ENCODE results near the gene TTC34. TPM values are rescaled to one million over a fixed set of nuclear protein-coding genes. Genes with fewer than 3 reads are reported as not detected.
A peak's percentile ranks its signal among the peaks of the same experiment; 100 is the strongest.
"Not testable (repeated sequence)": the region's sequence is repeated elsewhere in the genome, so short reads cannot be mapped to it uniquely, and the experiment has no call there.

TTC34 gene
- total RNA-seq, 2 donors from 2014 or later = 0.43 to 0.67 TPM

DNA sequence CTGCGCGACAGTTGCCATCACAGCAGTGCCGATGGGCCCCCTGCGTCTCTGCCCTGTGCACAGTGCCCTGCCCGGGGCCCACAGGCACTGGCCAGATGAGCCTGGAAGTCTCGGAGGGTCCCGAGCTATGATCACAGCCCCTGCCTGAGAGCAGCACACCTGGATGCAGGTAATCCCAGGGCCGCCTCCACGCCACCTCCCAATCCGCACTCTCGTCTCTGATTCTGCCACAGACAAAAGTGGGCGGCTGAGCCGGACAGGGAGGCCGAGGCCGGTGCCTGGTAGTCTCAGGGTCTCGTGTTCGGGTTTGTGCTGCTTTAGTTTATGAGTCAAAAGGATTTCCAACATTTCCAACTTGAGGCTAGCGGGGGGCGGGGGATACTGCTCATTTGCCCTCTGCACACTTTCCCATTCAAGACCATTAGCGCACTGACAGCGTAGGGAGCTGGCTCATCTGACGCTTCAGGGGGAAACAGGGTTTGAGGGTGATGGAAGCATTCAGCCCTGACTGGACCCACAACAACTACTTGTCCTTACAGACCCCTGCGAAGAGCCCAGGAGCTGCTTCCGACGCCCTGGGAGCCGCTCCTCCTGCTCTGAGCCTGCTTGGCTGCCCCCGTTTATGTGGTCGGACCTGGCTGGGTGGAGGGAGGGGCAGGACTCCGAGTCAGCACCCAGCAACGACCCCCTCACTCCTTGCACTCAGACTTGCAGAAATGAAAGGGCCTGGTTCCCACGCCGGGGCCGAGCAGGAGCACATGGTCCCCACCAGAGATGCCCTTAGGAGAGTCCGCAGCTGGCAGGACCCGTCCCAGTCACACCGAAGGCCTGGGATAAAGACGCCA lies 1.8 kb upstream of the TTC34 start:
- intact Hi-C loops (cut with DNase I, micrococcal nuclease) = no loop called here
- no peak for DNase-seq
- no peak for ATAC-seq

DNA sequence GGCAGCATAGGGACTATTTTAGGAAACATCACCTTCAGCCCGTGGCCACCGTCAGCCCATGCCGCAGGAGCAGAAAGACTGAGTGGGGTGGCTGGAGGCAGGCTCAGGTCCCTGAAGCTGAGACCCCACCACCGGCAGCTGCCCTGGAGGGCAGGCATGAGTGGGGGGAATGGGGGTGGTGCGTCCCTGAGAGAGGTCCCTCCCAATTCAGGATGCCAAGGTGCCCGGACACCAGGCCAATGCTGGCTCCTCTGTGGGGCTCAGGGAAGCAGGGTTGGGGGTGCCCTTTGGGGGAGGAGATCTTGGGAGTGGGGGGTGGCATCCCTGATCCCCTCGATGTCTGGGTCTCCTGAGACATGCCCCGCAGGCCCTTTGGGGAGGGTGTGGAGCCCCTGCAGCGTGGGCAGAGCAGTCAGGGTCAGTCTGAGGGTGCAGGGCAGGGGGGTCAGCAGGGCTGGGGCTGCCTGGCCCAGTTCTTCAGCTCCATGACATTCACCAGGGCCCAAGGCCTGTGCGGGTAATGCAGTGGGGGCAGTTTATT lies 998 bp upstream of the TTC34 start:
- no peak for ATAC-seq
- no peak for DNase-seq
- intact Hi-C loops (cut with DNase I, micrococcal nuclease) = no loop called here

DNA sequence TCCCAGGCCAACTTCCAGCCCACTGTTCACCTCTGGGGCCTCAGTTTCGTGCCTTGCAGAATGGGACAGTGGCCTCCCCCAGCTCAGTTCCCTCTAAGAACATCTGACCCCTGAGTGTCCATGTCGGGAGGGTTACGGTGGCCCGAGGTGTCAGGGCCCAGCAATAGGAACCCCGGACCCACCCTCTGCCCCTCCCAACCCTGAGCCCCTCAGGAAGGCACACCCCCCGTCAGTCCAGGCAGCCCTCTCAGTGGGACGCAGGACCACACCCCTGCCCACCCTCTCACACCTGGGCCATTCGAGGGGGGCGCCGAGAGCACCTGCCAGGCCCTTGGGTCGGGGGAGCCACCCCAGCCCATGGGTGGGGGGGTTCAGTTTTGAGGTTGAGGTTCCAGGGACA lies 447 bp downstream of the TTC34 start:
- intact Hi-C loops (cut with DNase I, micrococcal nuclease) = no loop called here
- ATAC-seq = no peak

DNA sequence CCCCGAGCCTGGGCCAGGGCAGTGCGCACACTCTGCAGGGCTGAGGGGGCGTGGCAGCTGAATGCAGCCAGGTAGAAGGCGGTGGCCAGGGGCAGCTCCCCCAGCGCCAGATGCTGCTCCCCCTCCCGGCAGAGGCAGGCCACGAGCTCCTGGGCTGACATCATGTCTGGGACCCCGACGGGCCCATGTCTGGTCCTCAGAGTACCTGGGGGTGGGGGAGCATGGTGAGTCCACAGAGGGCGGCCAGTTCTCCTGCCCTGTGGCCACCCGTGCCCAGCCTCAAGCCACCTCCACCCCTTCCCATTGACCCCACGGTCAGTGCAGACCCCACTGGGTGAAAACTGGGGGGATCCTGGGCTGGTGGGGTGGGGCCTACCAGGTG lies 838 bp downstream of the TTC34 start:
- ATAC-seq (no peak), DNase-seq (peak in 1 of 2 donors; percentile 17)
- intact Hi-C loops (cut with DNase I, micrococcal nuclease) = no loop called here

More for the DNA sequence above, 447 bp downstream of the TTC34 start:
- DNase-seq = no peak

DNA sequence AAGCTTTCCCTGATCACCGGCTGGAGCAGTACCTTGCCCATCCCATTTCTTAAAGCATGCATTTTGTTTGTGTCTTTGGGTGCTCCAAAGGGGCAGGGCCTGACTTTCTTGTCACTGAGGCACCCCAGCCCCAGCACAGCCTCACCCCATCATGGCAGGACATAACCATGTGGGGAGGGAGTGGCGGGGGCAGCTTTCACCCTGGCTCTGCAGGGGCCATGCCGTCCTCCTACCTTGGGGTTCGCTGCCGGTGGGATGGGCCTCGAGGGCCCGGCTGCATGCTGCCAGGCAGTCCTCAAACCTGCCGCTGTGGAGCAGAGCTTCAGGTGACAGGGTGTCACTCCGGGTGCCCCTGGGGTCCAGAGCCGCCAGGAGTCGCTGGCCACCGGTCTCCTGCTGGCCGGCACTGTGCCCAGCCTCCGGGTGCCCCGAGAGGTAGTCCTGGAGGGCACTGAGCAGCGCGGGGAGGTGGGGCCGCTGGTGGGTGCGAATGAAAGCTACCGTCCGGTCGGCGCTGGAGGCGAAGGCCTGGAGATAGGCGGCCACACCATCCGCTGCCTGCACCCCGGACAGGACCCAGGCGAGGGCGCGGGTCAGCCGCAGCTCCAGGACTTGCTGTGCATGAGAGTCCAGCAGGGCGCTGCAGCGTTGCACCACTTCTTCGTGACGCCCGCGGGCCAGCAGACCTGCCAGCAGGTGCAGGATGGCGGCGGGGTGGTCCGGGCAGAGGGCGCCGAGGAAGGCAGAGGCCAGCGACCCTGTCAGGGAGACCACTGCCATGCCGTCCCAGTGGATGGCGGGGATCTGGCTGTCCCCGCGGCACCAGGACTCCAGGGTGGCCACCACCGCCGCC lies 1.5 kb downstream of the TTC34 start:
- intact Hi-C loops (cut with DNase I, micrococcal nuclease) = no loop called here
- DNase-seq = peak in 1 of 2 donors; percentile 20
- no peak for ATAC-seq

DNA sequence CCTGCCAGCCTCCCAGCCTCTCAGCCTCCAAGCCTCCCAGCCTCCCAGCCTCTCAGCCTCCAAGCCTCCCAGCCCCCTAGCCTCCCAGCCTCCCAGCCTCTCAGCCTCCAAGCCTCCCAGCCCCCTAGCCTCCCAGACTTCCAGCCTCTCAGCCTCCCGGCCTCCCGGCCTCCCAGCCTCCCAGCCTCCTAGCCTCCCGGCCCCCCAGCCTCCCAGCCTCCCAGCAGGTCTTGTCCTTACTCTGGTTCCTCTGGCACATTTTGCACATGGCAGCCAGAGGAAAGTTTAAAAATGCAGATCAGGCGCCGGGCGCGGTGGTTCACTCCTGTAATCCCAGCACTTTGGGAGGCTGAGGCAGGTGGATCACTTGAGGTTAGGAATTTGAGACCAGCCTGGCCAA lies 2.5 kb downstream of the TTC34 start:
- intact Hi-C loops (cut with DNase I, micrococcal nuclease); ATAC-seq: not testable (repeated sequence)
- peak; percentile 0 to 1 for DNase-seq

DNA sequence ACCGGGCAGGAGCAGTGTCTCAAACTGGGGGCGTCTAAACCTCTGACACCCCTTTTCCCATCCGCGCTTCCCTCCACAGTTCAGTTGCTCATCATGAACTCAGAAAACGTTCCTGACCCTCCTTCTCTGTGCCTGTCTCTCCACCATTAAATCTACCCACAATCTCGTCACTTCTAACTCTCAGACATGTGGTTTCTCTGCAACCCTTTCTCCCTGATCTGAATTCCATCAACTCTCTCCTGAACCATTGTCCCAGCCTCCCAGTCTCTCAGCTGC lies 3.8 kb downstream of the TTC34 start:
- no peak for DNase-seq
- intact Hi-C loops (cut with DNase I, micrococcal nuclease) = no loop called here
- ATAC-seq = no peak

DNA sequence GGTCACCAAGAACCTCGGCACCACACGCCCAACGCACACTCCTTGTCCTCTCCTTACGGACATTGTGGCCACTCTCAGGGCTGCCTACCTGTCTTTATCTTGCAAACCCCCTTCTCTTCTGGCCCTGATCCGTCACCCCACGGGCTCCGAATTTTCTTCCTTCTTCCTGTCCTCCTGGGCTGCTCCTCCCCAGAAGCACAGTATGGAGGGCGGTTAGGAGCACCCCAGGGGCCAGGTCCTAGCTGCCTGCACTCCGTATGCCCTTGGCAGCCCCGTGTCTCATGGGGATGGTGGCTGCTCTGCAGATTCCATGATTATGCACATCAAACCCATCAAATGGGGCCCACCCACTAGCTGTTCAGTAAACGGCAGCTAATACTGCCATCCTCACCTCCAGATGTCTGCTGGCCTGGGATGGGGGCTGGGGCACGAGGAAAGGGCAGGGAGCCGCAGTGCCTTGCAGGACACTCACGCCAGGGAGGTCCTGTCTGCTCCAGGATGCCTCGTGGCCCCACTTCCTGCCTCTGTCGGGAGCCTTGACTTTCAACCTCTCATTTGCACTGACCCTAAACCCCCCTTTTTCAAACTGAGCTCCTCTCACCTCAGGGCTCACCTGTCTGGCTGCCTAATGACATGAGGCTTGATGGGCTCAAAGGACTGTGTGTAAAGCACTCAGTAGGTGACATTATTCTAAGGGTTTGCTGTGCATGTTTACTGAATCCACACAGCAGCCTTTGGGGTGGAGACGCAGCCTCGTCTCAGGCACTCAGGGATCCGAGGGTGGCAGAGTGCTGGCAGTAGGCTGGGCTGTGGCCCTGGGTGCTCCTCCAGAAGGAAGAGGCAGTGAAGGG lies 4.4 kb downstream of the TTC34 start:
- DNase-seq = peak; percentile 1 to 10
- ATAC-seq = no peak
- intact Hi-C loops (cut with DNase I, micrococcal nuclease) = no loop called here

DNA sequence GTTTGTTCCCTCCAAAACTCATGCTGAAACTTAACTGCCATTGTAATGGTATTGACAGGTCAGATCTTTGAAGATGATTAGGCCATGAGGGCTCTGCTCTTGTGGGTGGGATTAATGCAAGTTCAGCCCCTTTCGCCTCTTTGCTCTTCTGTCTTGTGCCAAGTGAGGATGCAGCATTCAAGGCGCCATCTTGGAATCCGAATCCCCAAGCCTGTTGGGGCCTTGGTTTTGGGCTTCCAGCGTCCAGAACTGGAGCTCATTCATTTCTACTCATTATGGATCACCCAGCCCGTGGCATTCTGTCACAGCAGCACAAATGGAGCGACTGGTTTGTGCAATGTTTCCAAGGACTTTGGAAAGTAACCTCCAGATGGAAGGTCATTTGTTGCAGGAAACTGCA lies 5.6 kb downstream of the TTC34 start:
- intact Hi-C loops (cut with DNase I, micrococcal nuclease) = no loop called here
- DNase-seq (peak in 1 of 2 donors; percentile 1), ATAC-seq (no peak)

DNA sequence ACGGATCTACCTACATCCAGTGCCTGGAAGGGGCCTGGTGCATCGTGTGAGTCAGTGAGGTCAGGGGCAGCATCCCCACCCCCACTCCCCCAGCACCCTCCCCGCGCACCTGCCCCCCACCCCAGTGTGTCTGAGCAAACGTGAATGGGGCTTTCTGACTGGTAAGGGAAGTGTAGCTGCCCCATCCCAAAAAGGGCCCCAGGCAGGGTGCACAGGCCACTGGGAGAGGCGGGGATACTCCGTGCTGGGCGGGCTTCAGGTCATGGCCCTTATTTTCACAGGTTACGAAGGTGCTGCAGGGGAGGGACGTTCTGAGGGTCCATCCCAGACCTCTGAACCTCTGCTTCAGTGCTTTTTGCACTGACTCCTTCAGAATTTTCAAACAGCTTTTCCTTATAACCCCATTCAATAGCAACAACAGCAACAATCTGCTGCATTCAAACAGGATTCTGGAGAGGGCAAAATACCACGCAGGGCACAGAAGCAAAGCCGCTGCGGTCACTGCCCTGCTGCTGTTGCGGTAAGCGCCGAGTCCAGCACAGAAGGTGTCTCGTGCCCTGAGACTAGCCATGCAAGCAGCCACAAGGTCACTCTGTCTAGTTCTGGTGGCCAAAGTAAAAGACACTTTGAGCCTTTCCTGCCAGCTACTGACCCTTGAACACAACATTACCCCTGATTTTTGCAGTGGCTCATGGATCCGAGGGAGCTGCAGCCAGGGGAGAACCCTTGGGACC lies 10.3 kb downstream of the TTC34 start:
- no peak for ATAC-seq
- intact Hi-C loops (cut with DNase I, micrococcal nuclease) = no loop called here
- DNase-seq = peak in 1 of 2 donors; percentile 5

DNA sequence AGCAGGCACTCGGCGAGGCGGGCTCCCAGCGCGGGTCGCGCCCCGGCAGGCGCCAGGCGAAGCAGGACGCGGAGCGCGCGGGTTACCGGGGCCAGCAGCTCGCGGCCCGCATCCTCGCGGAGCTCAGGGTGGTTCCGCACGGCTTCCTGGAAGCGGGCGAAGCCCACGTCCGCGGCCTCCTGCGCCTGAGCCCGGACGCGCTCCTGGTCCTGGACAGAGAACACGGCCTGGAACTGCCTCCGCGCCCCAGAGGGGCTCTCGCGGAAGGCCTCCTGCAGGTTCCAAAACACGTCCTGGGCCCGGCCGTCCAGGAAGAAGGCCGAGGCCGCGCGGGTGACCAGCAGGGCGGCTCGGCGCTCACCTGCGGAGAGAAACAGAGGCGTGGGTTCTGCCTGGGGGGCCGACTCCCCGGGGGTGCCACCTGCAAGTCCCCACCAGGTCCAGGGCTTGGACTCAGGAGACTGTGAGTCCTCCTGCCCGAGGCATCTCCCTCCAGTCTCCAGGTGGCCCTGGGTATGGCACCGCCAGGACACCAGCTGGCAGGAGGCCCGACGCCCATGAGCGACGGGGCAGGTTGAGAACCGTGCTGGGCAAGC lies 11.4 kb downstream of the TTC34 start:
- DNase-seq = peak in 1 of 2 donors; percentile 9
- ATAC-seq = no peak
- intact Hi-C loops (cut with DNase I, micrococcal nuclease) = no loop called here

DNA sequence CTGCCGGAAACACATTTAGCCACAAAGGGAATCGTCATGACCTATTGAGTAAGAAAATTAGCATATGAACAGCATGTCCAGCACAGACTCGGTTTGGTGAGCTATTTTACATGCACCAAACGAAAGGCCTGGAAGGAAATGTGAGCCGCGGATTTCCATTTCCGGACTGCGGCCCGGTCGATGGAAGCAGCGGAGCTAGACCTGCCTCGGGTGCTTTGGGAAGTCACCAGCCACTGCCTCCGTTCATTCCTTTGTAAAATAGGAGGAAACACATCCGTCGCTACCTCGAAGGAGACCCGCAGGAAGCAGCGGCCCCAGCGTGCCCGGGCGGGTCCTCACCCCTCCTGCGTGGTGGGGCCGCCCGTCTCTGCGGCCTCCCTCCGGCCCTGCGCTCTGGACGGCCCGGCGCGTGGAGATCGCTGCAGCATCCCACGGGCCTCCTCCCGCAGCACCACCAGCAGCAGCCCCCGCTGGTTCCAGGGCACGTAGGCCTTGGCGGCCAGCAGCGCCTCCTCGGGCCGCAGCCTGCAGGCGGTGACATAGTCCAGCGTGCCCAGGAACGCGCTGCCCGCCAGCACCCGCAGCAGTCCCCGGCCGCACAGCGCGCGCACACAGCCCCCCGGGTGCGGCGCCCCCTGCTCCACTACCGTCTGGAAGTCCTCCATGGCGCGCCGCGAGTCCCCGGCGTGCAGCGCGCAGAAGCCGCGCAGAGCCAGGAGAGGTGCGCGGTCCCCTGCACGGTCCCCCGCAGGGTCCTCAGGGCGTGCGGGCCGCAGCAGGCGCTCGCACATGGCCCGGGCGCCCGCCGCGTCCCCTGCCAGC lies 12.1 kb downstream of the TTC34 start:
- intact Hi-C loops (cut with DNase I, micrococcal nuclease) = no loop called here
- no peak for ATAC-seq
- peak in 1 of 2 donors; percentile 16 for DNase-seq

DNA sequence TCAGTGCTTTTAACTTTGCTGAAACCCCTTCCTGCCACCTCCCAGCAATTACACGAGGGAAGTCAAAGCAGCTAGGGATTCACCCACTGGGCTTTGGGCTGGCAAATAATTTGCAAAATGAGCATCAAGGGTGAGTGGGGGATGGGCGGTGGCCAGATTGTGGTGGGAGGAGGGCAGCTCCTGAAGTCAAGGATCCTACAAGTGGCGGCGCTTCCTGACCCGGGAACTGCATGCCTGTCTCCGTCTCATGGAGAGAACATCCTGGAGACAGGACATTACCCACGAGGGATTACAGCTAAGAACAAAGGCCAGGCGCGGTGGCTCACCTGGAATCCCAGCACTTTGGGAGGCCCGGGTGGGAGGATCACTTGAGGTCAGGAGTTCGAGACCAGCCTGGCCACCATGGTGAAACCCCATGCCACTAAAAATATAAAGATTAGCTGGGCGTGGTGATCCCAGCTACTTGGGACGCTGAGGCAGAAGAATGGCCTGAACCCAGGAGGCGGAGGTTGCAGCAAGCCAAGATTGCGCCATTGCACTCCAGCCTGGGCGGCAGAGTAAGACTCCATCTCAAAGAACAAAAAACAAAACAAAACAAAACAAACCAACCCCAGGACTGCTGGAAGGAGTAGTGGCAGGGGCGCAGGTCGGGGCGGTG lies 12.9 kb downstream of the TTC34 start:
- DNase-seq = peak; percentile 2 to 3
- intact Hi-C loops (cut with DNase I, micrococcal nuclease) = no loop called here
- no peak for ATAC-seq

DNA sequence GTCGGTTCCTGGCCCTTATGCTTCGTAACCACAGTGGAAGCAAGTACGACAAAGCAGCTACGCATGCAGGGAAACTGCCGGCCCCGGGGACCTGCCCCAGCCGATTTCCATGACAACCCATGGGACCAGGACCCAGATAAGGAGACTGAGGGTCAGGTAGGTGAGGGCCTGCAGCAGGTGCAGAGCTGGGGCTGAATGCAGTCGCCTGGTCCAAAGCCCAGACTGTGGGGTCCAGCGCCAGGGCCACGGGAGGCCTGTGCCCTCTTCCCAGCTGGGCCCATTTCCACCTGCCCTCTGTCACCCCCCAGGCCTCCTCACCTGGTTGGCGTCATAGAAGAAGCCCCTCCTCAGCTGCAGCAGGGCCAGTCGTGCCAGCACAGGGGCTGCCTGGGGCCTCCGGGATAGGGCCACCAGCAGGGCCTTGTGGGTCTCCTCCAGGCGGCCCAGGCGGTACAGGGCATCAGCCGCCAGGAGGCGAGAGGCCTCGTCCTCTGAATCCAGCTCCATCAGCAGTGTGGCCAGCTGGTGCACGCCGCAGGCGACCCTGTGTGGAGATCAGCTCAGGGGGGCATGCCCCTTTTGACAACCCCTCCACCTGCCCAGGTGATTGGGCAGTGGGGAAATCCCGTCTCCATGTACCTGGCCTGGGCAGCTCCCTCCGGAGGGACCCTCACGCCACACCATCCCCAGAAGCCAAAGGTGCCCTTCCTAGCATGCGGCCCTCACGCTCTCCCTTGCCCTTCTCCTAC lies 14.2 kb downstream of the TTC34 start:
- DNase-seq (peak in 1 of 2 donors; percentile 17), ATAC-seq (peak; percentile 29)
- intact Hi-C loops (cut with DNase I, micrococcal nuclease) = no loop called here

DNA sequence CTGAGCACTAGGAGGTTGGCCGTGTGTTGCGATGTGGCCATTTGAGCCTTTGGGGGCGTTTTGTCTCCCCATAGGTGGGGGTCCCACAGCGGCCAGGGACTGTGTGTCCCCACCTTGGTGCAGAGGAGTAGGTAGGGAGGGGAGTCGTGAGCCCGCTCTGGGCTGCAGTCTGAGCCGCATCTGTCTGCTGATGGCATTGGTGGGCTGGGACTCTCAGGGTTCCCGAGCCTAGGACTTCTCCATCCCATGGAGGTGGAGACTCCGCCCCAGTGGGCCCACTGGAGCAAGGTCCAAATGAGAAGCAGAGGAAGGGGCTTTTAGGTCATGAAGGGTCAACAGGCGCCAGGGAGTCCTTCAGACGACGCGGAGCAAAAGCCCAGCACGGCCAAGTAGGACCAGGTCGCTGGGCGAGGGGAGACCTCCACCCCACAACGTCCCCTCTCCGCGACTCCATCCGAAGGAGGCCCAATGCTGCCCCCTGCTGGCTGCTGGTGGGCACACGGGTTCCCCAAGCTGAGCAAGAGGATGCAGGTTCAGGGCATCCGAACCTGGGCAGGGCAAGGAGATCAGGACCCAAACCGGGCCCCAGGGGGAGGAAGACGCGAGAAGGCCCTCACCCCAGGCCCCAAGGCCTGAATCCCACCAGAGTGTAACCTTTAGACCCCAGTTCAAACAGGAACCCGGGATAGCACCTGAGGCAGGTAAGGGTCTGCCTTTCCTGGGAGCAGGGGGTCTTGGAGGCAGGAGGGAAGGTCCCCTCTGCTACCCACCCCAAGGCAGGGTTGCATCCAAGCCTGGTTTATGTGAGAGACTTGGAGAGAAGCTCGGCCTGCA lies 14.9 kb downstream of the TTC34 start:
- intact Hi-C loops (cut with DNase I, micrococcal nuclease) = no loop called here
- peak; percentile 66 for ATAC-seq
- peak; percentile 28 to 79 for DNase-seq

Data from left colon (tissue), 2 donors.